ENCODE measurements around the gene ANP32E. TPM values are rescaled to one million over a fixed set of nuclear protein-coding genes. Genes with fewer than 3 reads are reported as not detected.

The ANP32E gene
- total and polyA plus RNA-seq, 2 of the 8 experiments (the other 6 are each of a cell fraction or from before 2014, with no cell fraction given), result 20.7 to 123 TPM

- TF ChIP-seq CTCF (IDR thresholded peaks at IDR 0.05; ENCODE audit: control extremely low read depth in 1 of 3, insufficient read depth in 1 of 3, low read depth in 1 of 3, low read length in 3 of 3), result no peak
Observed at GRCh38 chr1:150235294-150235851, 539 bp downstream of the ANP32E start (continued).

Measured in H1 (cell line).